ENCODE results near the gene RNF125.

The RNF125 gene

GRCh38 chr18:32091724-32092421, 73.2 kb downstream of the RNF125 start, which contains the start of gene RNF138:
RNF138 (plus strand) TSS chr18:32091874; CDS start chr18:32092777, 903 bp downstream.
- peak; percentile 78 to 89 (median 82) for DNase-seq

GRCh38 chr18:32092422-32093101, 73.9 kb downstream of the RNF125 start:
- DNase-seq: peak; percentile 97 to 99 (median 99)

- DNase-seq: peak; percentile 85 to 91 (median 86)
Measured at GRCh38 chr18:32093102-32093511, 74.5 kb downstream of the RNF125 start.

DNA sequence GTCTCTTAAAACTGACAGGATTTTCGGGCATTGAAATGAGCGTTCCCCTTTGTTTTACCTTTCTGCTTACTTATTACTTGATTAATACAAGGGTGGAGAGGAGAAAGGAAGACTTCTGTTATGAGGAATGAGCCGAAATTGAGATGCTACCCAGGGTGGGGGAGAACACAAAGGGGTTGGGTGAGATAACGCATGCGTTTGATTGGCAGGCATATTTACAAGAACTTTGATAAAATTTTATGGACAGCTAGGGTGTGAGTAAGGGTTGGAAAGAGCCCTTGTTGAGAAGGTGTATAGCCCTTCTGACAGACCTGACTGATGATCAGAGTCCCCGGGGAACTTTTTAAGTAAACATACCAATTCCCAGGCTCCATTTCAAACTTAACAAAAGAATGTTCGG, 74.9 kb downstream of the RNF125 start:
- DNase-seq: no peak

- no peak for DNase-seq
Measured at GRCh38 chr18:32095192-32095899, 76.7 kb downstream of the RNF125 start.

DNA sequence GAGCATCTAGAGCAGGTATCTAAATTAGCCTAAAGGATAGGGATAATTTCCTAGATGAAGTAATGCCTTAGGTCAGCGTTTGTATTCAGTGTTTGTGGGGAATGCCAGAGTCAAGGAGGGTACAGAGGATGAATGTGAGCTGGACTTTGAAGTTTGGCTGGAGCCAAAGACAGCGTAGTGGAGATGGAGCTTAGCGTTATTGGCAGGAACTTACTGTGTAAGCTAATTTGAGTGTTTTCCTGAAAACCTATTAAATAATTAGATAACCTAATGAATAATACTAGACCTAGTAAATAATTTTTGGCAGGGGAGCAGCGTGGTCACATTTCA, 77.2 kb downstream of the RNF125 start:
- DNase-seq: no peak

GRCh38 chr18:32096946-32097345, 78.3 kb downstream of the RNF125 start:
- no peak for DNase-seq

GRCh38 chr18:32104516-32104915, 85.9 kb downstream of the RNF125 start:
- no peak for DNase-seq

DNA sequence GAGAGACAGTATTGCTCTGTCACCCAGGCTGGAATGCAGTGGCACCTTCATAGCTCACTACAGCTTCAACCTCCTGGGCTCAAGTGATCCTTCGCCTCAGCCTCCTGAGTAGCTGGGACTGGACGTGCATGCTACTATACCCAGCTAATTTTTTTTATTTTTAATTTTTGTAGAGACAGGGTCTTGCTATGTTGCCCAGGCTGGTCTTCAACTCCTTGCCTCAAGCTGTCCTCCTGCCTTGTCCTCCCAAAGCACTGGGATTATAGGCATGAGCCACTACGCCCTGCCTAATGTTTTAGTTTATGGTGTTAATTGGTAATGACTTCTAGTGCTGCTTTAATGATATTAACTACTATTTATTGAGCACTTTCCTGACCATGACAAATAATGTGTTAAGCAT, 91.4 kb downstream of the RNF125 start:
- no peak for DNase-seq

DNA sequence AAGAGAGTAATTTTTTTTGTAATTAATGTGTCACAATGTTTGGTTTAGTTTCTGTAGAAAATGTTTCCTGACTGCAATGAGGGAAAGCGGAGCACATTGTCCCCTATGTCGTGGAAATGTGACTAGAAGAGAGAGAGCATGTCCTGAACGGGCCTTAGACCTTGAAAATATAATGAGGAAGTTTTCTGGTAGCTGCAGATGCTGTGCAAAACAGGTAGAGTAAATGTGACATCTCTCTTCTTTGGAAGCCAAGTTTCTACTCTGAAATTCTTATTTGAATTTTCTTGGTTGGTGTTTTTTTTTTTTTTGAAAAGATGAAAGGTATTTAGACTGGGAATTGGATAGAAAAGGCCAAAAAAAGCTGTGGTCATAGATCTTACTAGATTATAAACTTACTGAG, 93.1 kb downstream of the RNF125 start:
- DNase-seq: no peak

GRCh38 chr18:32112826-32113225, 94.2 kb downstream of the RNF125 start:
- no peak for DNase-seq

DNA sequence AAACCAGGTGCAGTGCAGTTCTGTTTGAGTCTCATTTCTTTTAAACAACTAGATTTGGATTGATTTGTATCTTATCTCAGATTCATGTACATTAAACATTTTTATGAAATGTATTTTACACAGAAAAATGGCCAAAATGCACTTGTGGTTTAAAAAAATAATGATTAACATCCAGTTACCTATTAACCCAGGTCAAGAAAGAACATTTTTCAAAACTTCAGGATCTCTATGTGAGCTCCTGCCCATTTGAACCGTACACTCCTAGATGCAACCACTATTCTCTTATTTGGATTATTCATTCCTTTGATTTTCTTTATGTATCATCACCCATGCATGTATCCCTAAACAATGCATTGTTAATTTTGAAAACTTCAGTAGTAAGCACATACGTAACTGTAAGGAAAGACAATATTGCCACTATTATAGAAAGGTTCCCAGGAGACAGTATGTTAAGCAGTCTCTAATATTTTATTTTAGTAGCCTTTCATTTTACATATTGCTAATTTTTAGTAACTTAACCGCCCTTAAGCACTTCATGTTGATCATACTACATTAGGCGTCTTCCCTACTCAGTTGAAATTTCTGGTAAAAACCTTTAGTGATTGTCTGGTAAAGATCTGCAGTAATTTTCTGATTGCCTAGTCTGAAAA, 95.8 kb downstream of the RNF125 start:
- DNase-seq: no peak

- DNase-seq: no peak
Measured at GRCh38 chr18:32122039-32122438, 103.4 kb downstream of the RNF125 start.

Data from suppressor macrophage treated with lipopolysaccharide for 1 hour (primary cell).